HG03558 (cell line): ENCODE results near the gene COX14.
"Not testable (repeated sequence)": the region's sequence is repeated elsewhere in the genome, so short reads cannot be mapped to it uniquely, and the experiment has no call there.

Experiments
- ATAC-seq: cut with Tn5 transposase; IDR thresholded peaks from one replicate; pipeline ENCODE4 v1.9.1; 2021; ENCODE audit warnings: moderate number of reproducible peaks; ENCODE audit not compliant: unreplicated experiment; ENCODE audit errors: extremely low read depth

COX14 gene

GRCh38 chr12:50107416-50108268 is 4.4 kb upstream of the COX14 start:
- no peak for ATAC-seq

GRCh38 chr12:50109319-50109718 is 2.7 kb upstream of the COX14 start:
- no peak for ATAC-seq

GRCh38 chr12:50110127-50110761 is 1.8 kb upstream of the COX14 start:
- ATAC-seq = no peak

GRCh38 chr12:50110762-50111351 is 1.2 kb upstream of the COX14 start:
- no peak for ATAC-seq

GRCh38 chr12:50111395-50111692 is 692 bp upstream of the COX14 start:
- ATAC-seq = peak; percentile 1

- ATAC-seq = no peak
Measured at GRCh38 chr12:50112456-50113218, 601 bp downstream of the COX14 start.

GRCh38 chr12:50117057-50117622 is 5.1 kb downstream of the COX14 start:
- no peak for ATAC-seq

- no peak for ATAC-seq
Measured at GRCh38 chr12:50119387-50119786, 7.4 kb downstream of the COX14 start.

GRCh38 chr12:50120521-50120920 is 8.5 kb downstream of the COX14 start:
- no peak for ATAC-seq

- no peak for ATAC-seq
Measured at GRCh38 chr12:50120953-50121352, 8.9 kb downstream of the COX14 start.

- ATAC-seq = no peak
Measured at GRCh38 chr12:50121641-50122040, 9.6 kb downstream of the COX14 start.

GRCh38 chr12:50123203-50123602 is 11.2 kb downstream of the COX14 start:
- no peak for ATAC-seq

GRCh38 chr12:50127546-50127945 is 15.5 kb downstream of the COX14 start:
- no peak for ATAC-seq

GRCh38 chr12:50129290-50129689 is 17.3 kb downstream of the COX14 start:
- ATAC-seq = no peak

GRCh38 chr12:50132505-50133135 is 20.6 kb downstream of the COX14 start:
- ATAC-seq = no peak

- ATAC-seq = no peak
Measured at GRCh38 chr12:50142993-50143392, 31.0 kb downstream of the COX14 start.

GRCh38 chr12:50145439-50145838 is 33.4 kb downstream of the COX14 start:
- no peak for ATAC-seq

- no peak for ATAC-seq
Measured at GRCh38 chr12:50147281-50147680, 35.2 kb downstream of the COX14 start.

- ATAC-seq = not testable (repeated sequence)
Measured at GRCh38 chr12:50148011-50148410, 36.0 kb downstream of the COX14 start.

GRCh38 chr12:50149311-50149710 is 37.3 kb downstream of the COX14 start:
- ATAC-seq = no peak
